Memory B cell (primary cell): Measurements from ENCODE around the gene MLST8.
"Not testable (repeated sequence)": the region's sequence is repeated elsewhere in the genome, so short reads cannot be mapped to it uniquely, and the experiment has no call there.

Source experiments
- ATAC-seq: fragments of 150-1000 bp; cut with Tn5 transposase; 2 replicates; pipeline ENCODE4 v1.10.0; 2021; ENCODE audit warnings: low read depth, mild to moderate bottlenecking, moderate library complexity
- DNase-seq, 2 donors: peaks; one replicate each; pipeline ENCODE4 v3.0.0; 2022; ENCODE audit warnings: low spot score in 2 of 2
- H3K27ac Mint-ChIP-seq: one replicate; pipeline ENCODE4 v1.8.0; 2022; ENCODE audit warnings: mild to moderate bottlenecking, moderate library complexity, mixed read lengths
- H3K27me3 Mint-ChIP-seq: one replicate; pipeline ENCODE4 v1.8.0; 2022; ENCODE audit warnings: mixed read lengths
- H3K36me3 Mint-ChIP-seq: one replicate; pipeline ENCODE4 v1.8.0; 2022; ENCODE audit warnings: mild to moderate bottlenecking, mixed read lengths
- H3K4me1 Mint-ChIP-seq: one replicate; pipeline ENCODE4 v1.8.0; 2022; ENCODE audit warnings: mixed read lengths
- H3K4me3 Mint-ChIP-seq: one replicate; pipeline ENCODE4 v1.8.0; 2022; ENCODE audit warnings: mild to moderate bottlenecking, moderate library complexity, mixed read lengths
- H3K9me3 Mint-ChIP-seq: one replicate; pipeline ENCODE4 v1.8.0; 2022; ENCODE audit warnings: mixed read lengths

The MLST8 gene

GRCh38 chr16:2256531-2257140 is 51.4 kb downstream of the MLST8 start:
- Mint-ChIP-seq H3K4me3 (no peak overlapping the region), H3K4me1 (peaks cover 8% of the 10 kb centered on the region), H3K9me3 (no peaks in the 10 kb centered on the region), H3K27ac (peak overlapping the region; percentile 72), H3K27me3 (no peaks in the 10 kb centered on the region), H3K36me3 (peaks cover 17% of the 10 kb centered on the region)
- ATAC-seq (no peak), DNase-seq (no peak)

GRCh38 chr16:2257726-2258125 is 52.5 kb downstream of the MLST8 start:
- H3K4me1 Mint-ChIP-seq: peaks cover 7% of the 10 kb centered on the region
- no peak for ATAC-seq
- no peak overlapping the region for H3K4me3 Mint-ChIP-seq
- no peaks in the 10 kb centered on the region for H3K27me3 Mint-ChIP-seq
- no peak overlapping the region for H3K27ac Mint-ChIP-seq
- H3K9me3 Mint-ChIP-seq: no peaks in the 10 kb centered on the region
- DNase-seq: no peak
- peaks cover 20% of the 10 kb centered on the region for H3K36me3 Mint-ChIP-seq

- not testable (repeated sequence) for H3K4me3 Mint-ChIP-seq, H3K9me3 Mint-ChIP-seq, ATAC-seq, DNase-seq, H3K27me3 Mint-ChIP-seq, H3K27ac Mint-ChIP-seq, H3K4me1 Mint-ChIP-seq
- peaks cover 17% of the 10 kb centered on the region for H3K36me3 Mint-ChIP-seq
Observed at GRCh38 chr16:2258530-2258929, 53.3 kb downstream of the MLST8 start.
